HG02852 (cell line): Measurements from ENCODE around the gene NFS1.
A peak's percentile ranks its signal among the peaks of the same experiment; 100 is the strongest.
"Not testable (repeated sequence)": the region's sequence is repeated elsewhere in the genome, so short reads cannot be mapped to it uniquely, and the experiment has no call there.

ENCODE experiments used
- ATAC-seq: cut with Tn5 transposase; IDR thresholded peaks from one replicate; pipeline ENCODE4 v1.9.1; 2021; ENCODE audit warnings: mild to moderate bottlenecking, moderate library complexity; ENCODE audit not compliant: unreplicated experiment

NFS1 gene

DNA sequence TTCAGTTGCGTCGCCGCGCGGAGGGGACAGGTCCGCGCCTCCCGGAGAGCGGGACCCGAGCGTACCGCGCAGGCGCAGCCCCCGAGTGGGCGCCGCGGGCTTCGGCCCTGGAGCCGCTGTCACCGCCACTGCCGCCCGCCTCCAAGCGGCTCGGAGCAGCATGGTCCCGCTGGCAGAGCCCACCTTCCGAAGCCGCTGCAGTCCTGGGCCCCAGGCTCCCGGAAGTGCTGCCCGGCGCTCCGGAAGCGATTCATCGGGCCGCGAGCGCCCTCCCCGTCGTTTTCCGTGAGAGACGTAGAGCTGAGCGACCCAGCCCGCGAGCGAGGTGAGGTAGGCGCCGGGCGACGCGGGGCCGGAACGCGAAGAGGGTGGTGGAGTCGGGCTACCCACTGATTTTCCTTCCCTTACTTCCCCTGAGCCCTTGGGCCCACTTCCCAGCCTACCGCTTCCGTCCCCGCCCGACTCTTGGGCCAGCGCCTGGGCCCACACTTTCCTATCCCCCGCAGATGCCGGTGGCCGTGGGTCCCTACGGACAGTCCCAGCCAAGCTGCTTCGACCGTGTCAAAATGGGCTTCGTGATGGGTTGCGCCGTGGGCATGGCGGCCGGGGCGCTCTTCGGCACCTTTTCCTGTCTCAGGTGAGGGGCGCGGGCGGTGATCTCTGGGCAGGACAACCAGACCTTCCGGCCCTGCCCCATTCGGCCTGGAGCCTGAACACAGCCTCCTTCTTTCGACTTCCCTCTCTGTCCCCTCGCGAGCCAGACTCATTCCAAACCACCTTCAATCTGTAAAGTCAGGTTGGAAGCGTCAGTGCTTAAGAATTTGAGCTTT lies at the start of gene NFS1, which contains the start of gene ROMO1:
Gene NFS1, minus strand, starts transcription at position 226 of the 830 bp plus-strand sequence. Its CDS starts 64 bp downstream, at position 162.
Gene ROMO1, plus strand, starts transcription at position 279 of the 830 bp plus-strand sequence. Its CDS starts 228 bp downstream, at position 507.
- ATAC-seq = peak; percentile 79

DNA sequence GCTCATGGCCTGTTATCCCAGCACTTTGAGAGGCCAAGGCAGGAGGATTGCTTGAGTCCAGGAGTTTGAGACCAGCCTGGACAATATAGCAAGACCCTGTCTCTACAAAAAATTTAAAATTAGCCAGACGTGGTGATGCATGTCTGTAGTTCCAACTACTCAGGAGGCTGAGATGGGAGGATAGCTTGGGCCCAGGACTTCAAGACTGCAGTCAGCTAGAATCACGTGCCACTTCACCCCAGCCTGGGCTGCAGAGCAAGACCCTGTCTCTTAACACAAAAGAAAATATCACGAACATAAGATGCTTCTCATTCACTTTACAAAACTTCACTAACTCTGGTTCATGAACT lies 45.3 kb upstream of the NFS1 start:
- not testable (repeated sequence) for ATAC-seq

DNA sequence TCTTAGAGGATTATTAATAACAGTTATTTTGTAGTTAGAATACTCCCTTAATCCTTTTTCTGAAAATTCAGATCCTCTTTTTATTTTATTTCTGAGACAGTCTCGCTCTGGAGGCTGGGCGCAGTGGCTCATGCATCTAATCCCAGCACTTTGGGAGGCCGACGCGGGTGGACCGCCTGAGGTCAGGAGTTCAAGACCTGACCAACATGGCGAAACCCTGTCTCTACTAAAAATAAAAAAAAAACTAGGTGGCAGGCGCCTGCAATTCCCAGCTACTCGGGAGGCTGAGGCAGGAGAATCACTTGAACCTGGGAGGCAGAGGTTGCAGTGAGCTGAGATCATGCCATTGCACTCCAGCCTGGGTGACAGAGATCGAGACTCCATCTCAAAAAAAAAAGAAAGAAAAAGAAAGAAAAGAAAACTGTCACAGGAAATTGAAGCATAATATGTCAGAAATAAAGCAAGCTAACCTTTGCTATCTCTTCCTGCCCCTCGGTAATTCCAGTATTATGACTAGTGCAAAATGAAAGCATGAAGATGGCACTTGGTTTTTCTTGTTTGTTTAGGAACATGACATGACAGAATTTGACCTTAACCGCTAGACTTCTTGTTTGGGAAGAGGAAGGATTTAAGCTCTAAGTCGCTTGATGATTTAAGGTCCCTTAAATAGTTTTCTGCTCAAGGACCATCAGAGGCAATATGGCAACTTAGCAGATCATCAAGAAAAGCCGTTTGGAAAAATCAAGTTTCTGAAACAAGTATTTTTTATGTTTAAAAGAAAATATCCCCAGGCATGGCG lies 44.7 kb upstream of the NFS1 start:
- ATAC-seq = no peak

DNA sequence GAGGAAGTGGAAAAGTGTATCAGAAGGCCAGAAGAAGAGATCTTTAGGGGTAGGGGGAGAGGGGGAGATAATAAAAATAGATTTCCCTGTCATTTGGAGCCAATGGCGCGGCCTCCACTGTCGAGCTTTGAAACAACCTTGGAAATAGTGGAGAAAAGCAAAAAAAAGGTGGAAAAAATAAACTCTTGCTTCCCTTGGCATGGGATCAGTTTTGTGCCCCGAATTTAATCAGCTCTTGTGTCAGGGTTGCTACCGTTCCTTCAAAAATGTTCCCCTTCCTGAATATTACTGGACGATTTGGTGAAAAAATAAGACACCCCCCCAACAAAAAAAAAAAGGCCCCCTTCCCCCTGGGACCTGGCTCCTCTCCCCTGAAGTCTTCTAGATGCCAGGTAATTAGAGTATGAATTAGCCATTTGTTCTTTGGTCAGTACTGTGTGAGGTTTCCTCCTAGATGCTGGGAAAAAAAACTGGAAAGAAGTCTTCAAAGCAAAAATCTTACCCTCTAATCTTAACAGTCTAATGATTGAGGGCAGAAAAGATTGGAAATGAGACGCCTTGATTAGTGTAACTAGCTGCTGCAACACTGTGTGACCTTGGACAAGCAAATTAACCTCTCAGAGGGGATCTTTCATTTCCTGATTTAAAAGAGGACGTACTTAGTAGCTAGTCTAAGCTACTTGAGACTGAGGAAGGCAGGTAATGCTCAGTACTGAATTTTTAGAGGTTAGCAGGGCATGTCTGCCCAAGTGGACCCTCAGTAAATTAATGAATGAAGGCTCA lies 43.8 kb upstream of the NFS1 start:
- ATAC-seq = no peak

DNA sequence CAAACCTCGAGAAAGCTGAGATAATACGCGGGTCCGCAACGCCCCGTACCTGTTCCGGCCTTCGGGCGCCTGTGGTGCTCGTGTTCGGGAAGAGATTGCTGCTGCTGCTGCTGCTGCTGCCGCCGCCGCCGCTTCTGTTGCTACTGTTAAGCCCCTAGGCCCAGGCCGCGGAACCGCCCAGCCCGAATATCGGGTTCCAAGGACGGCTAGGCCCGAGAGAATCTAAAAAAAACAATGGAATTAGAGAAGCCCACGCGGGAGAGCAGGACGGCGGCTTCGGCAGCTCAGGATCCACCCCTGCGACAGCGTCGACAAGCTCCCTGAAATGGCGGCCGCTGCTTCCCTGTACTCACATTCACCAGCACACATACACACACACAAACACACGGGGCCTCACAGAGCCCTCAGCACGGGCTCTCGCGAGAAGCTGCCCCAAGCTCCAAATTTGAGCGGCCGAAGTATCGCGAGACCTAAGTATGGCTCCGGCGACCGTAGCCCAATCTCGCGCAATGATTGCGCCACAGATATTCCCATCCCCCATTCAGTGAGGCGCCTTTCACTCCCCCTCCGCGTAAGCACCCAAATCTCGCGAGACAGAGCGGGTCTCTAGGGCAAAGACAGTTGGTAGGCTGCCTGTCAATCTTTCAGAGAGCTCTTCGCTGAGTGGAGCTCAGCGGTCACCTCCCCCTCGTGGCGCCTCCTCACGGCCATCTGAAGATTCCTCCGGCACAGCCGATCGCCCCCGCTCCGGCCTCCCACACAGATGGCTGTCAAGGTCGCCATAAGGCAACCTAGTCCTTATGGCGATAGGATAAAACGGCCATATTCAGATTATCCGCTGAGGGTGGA lies 43.0 kb upstream of the NFS1 start, which contains the start of gene RBM39:
Gene RBM39, minus strand, starts transcription at position 369 of the 849 bp plus-strand sequence. CDS start 1,386 bp downstream, outside the sequence.
- peak; percentile 83 for ATAC-seq

DNA sequence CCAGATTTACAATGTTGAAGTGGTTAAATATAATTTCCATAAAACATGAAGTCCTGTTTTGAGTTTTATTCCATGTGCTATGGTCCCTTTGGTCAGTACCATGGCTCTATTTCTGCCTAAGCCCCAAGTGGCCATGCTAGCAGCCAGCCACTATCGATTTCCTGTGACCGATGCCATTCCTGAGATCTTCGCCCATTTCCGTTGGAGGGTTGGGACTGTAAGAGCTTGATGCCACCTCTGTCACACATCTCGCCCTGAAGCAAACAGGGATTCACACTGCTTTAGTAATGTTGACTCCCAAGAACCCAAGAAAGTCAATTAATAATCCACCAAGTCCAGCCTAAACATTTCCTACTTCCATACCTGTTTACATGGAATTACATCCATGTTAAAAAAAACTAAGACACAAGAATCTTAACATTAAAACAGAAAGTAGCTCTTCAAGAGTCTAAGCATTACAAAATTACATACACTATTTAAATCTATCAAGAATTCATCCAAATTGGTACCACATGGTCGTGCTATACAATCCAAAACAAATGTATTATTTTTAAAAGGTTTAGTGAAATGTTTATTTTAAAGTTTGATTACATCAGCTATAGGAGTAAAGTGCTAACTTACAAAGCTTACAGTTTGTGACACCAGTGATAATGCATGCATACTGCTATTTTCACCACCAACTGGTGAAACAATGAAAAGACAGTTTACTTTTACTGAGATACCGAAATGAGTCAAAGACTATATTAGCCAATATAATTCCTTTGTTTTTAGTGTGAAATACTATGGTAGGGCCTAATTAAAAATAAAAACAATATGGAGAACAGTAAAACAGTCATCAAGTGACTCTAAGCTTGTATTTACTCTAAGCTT lies 40.4 kb upstream of the NFS1 start:
- ATAC-seq = no peak

DNA sequence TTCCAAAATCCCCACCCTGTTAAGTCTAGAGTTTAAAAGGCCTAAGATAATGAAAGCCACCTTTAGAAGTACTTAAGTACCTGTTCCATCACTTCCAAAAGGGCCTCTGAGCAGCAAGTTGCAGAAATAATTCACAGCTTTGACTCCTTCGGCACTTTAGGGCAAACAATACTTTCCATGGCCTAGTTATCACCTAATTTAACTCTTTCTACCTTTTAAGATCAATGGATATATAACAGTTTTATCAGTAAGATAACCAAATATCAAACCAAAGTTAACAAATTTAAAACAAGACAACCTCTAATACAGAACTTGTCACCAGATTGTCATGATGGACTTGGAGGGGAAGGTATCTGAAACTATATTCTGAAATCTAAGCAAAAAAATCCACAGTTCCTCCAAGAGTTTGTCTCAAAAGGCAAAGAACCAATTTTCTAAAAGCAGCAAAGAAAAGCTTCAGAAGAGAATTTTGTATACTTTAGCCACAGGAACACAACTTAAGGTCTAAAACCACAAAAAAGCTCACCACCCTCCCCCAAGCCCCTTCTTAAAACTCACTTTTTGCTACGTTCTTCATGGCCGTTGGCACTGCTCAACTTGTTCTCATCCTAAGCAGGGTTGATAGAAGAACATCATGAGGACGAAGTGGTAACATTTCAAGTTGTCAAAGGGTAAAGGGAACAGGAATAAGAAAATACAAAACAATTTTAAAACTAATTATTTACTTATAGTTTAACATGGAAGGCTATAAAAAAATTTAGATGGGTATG lies 39.4 kb upstream of the NFS1 start:
- ATAC-seq = no peak

DNA sequence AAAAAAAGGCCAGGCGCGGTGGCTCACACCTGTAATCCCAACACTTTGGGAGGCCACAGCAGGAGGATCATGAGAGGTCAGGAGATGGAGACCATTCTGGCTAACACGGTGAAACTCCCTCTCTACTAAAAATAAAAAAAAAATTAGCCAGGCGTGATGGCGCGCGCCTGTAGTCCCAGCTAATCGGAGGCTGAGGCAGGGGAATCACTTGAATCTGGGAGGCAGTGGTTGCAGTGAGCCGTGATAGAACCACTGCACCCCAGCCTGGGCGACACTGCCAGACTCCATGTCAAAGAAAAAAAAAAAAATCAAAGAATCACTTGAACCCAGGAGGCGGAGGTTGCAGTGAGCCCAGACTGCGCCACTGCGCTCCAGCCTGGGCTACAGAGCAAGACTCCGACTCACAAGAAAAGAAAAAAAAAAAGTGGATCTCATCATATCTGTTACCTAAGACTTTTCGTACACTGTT lies 38.7 kb upstream of the NFS1 start:
- ATAC-seq = no peak

DNA sequence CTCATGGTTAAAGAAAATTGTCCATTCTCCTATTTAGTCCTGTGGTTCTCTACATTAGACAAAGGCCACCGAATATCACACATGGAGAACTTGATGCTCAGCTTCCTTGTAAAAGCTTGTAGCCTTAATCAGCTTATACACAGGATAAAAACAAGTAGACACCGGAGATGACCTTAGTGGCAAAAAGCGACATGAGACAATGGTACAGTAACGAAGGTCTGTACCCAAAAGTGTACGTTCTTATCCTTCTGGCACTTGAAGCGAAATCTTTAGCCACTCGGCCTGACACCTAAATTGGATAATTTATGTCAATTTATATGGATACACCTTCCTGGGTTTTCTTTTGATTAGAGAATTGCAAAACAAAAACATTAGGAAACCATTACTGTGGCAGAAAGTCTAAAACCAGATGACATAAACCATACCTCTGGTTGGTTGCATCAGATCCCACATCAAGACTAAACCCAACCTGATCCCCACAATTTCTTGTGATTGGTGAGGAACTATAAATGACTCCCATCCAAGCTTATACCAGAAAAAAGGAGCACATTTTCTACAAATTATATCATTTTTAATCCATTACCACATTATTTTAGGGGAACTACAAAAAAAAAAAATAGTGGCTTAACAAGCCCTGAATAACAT lies 36.8 kb upstream of the NFS1 start:
- no peak for ATAC-seq

DNA sequence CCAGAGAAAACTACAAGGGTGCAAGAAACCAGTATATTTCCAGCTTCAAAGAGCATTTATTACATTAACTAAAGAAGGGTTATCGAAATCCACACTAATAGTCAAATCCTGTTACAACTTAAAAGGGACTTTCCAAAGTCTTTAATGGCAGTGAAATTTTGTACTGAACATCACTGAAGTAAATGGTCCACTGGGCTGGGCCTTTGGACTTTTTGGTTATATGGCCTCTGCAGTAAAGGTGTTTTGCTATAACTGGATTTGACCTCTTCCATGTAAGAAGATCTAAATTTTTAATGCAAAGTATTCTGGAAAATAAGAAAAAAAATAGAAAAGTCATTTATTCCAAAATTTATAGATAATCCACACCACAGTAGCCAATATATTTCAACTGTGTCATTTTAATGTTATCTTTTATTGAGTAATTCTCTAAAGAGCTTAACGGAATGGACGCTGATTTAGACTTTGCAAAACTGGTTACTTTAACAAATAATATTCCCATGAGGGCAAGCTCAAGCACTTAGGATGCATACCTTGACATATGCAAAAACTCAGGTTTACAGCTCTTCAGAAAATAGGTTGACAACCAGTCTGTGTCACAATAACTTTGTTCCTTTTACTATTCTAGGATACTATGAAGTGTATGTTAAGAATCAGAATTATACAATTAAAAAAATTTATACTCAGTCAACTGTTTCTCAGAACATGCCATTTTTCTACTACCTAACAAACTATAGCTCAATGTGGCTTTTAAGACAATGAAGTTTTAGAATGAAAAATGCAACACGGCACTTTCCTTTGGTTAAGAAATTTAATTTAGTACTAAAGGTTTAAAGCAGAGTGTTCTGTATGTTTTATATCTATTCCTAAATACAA lies 35.9 kb upstream of the NFS1 start:
- ATAC-seq = no peak

DNA sequence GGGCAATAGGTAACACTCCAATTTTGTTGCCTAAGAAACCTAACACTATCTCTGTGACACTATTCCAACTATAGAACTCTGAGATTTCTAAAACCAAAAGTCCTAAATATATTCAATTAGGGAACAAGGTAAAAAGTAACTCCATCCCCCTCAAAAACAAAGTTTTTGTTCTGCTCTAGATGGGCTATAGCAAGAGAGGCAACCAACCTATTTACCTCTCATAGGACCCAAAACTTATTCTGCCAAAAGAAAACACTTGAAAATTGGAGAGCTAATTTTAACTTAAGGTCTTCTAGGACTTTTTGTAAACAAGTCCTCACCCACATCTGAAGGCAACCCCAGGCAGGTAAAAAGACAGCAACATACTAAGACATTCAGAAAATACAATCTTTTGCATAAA lies 35.2 kb upstream of the NFS1 start:
- ATAC-seq = no peak

DNA sequence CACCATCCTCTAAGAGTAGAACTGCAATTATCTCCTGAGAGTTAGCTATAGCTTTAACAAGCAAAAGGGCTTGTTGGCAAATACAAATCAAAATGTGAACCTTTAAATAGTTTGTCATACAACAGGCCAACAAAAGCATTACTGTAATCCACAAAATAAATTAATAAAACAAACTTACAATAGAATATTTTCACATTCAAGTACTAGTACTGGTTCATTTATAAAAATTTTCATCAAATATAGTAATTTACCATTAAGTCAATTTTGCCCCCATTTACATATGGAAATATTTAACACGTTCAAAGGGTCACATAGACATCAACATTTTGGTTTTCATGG lies 33.5 kb upstream of the NFS1 start:
- no peak for ATAC-seq

DNA sequence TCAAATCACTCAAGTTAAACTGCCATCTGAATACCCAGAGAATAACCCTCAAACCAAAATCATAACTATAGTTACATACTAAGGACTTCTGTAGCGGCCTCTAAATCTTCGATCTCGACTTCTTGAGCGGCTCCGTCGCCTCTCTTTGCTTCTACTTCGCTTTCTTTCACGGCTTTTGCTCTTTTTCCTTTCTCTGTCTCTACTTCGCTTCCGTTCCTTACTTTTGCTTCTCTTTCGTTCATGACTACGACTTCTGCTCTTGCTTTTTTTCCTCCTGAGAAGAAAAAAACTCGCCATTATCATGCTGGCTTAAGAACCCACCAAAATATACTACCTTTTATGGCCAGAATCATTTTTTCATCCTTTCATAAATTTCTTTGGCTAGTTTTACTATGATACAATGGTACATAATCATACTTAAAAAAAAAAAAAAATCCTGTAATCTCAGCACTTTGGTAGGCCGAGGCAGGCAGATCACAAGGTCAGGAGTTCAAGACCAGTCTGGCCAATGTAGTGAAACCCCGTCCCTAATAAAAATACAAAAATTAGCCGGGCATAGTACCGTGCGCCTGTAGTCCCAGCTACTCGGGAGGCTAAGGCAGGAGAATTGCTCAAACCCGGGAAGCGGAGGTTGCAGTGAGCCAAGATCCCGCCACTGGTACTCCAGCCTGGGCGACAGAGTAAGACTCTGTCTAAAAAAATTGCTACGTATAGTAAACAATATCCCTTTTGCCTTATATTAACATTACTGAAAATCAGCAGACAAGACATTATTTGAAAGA lies 32.9 kb upstream of the NFS1 start:
- ATAC-seq = no peak

DNA sequence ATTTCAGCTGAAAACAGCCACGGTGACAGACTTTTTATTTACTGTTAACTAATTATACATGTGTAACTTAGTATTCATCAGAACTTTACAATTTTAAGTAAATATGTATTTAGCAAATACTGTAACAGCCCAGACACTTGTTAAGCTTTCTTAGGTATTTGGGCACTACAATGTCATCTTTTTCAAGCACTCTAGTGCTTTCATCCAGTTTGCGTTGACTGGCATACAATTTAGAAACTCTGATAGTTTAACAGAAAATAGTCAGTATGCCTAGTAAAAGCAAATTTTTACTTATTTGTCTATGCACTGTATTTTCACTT lies 32.3 kb upstream of the NFS1 start:
- no peak for ATAC-seq

DNA sequence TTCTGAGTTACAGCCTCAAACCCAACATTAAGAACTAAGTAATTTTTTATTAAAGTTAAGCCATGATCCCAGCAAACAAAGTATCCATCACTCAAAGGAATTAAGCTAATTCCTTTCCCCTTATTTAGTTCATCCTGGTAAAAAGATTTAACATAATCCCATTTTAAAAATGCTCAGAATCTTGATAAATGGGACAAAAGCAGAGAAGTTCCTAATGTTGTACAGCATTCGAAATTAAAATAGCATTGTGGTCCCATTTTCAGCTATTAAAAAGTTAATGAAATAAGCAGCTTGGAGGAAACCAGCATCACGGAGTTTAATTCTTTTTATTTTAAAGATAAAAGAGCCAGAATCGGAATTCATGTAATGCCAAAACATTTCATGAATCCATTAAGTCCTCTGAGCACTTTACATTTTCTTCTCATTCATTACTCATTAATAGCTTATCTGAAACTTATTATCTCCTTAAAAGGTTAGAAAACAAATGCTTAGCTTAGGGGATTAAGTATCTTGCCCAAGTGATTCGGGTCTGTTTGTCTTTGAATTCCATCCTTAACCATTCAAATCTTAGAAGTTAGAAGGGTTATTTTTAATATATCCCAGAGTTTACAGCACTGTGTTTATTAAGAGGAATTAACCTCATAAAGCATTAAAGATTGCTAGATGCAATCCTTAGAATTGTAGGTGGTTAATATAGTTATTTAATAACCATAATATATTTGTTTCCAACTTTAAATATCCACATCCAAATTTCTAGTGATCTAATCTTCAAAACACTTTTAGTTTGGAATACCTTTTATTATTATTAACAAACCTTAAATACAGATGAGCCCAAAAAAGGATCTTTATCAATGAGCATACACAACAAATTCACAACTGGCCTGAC lies 31.7 kb upstream of the NFS1 start:
- no peak for ATAC-seq
